SK-N-SH (cell line): ENCODE measurements around the gene DDX24. TPM values are rescaled to one million over a fixed set of nuclear protein-coding genes. Genes with fewer than 3 reads are reported as not detected.

Experiments
- CTCF ChIA-PET: fragments of 300-600, 350-600 bp; formaldehyde crosslinking; extraction: SDS; loops from one replicate; lab custom pipeline; 2021; lab: Yijun Ruan, JAX
- POLR2A ChIA-PET: fragments of 350-600 bp; sonication (Branson Sonifier 250); formaldehyde crosslinking; extraction: SDS; loops from one replicate; lab custom pipeline; 2020; ENCODE audit warnings: antibody characterized with exemption, inconsistent platforms; lab: Yijun Ruan, JAX
- DNase-seq: peaks from one replicate; pipeline ENCODE4 v3.0.0; 2012
- H2AFZ ChIP-seq: fragments of 200-600 bp; sonication (generic); 2 replicates; pipeline ENCODE4 v1.8.1; 2016; ENCODE audit warnings: antibody characterized with exemption, mild to moderate bottlenecking, low read depth
- H3F3A ChIP-seq: fragments of 200-600 bp; sonication (generic); replicated peaks from 2 replicates; pipeline ENCODE3; 2016; ENCODE audit warnings: antibody characterized with exemption, mild to moderate bottlenecking; ENCODE audit not compliant: insufficient read depth
- H3K27ac ChIP-seq, 2 experiments: fragments of 200-500 bp in 1 of 2; fragments of 200-600 bp in 1 of 2; sonication (Bioruptor generic) in 1 of 2; sonication (generic), shearing (Covaris generic) in 1 of 2; 2 replicates each; pipeline versions ENCODE4 v1.5.1 to v1.6.1; 2014 to 2016; ENCODE audit warnings: low read depth in 2 of 2, inconsistent platforms in 1 of 2, low read length in 1 of 2, mild to moderate bottlenecking in 1 of 2, mixed read lengths in 1 of 2
- H3K27me3 ChIP-seq: fragments of 200-600 bp; sonication (generic), shearing (Covaris generic); 2 replicates; pipeline ENCODE4 v1.6.1; 2016; ENCODE audit warnings: mixed run types; ENCODE audit not compliant: insufficient read depth
- H3K36me3 ChIP-seq, 2 experiments: fragments of 200-500 bp in 1 of 2; fragments of 200-600 bp in 1 of 2; sonication (Bioruptor generic) in 1 of 2; sonication (generic) in 1 of 2; replicated peaks in 1 of 2; 2 replicates each; pipeline versions ENCODE3 to v1.5.1; 2014 to 2016; ENCODE audit warnings: low read length in 1 of 2, mild to moderate bottlenecking in 1 of 2; ENCODE audit not compliant: insufficient read depth in 2 of 2, control insufficient read depth in 1 of 2
- H3K4me1 ChIP-seq, 2 experiments: fragments of 200-500 bp in 1 of 2; fragments of 200-600 bp in 1 of 2; sonication (Bioruptor generic) in 1 of 2; sonication (generic), shearing (Covaris generic) in 1 of 2; 2 replicates each; pipeline versions ENCODE4 v1.5.1 to v1.6.1; 2014 to 2016; ENCODE audit warnings: low read depth in 1 of 2, low read length in 1 of 2, mixed run types in 1 of 2; ENCODE audit not compliant: insufficient read depth in 2 of 2, control insufficient read depth in 1 of 2
- H3K4me2 ChIP-seq: fragments of 200-600 bp; sonication (generic), shearing (Covaris generic); 2 replicates; pipeline ENCODE4 v1.6.1; 2017; ENCODE audit warnings: mixed run types
- H3K4me3 ChIP-seq, 2 experiments: fragments of 200-500 bp in 1 of 2; fragments of 200-600 bp in 1 of 2; sonication (Bioruptor generic) in 1 of 2; sonication (generic), shearing (Covaris generic) in 1 of 2; 2 replicates each; pipeline versions ENCODE4 v1.5.1 to v1.8.1; 2014 to 2016; ENCODE audit warnings: low read depth in 2 of 2, inconsistent platforms in 1 of 2, low read length in 1 of 2, mild to moderate bottlenecking in 1 of 2, mixed read lengths in 1 of 2, moderate library complexity in 1 of 2
- H3K79me2 ChIP-seq: fragments of 200-600 bp; sonication (generic); 2 replicates; pipeline ENCODE4 v1.8.1; 2017; ENCODE audit warnings: mild to moderate bottlenecking; ENCODE audit not compliant: insufficient read depth
- H3K9ac ChIP-seq: fragments of 200-600 bp; sonication (generic); 2 replicates; pipeline ENCODE4 v1.6.1; 2017; ENCODE audit warnings: mixed run types
- H3K9me2 ChIP-seq: fragments of 200-600 bp; sonication (generic); 2 replicates; pipeline ENCODE4 v1.6.1; 2017; ENCODE audit warnings: mixed run types
- H3K9me3 ChIP-seq: fragments of 200-600 bp; sonication (generic); 2 replicates; pipeline ENCODE4 v1.6.1; 2017; ENCODE audit warnings: mixed run types, mild to moderate bottlenecking, moderate library complexity
- H4K20me1 ChIP-seq: fragments of 200-600 bp; sonication (generic); 2 replicates; pipeline ENCODE4 v1.6.1; 2017; ENCODE audit warnings: mild to moderate bottlenecking, mixed run types; ENCODE audit not compliant: insufficient read depth
- CTCF ChIP-seq: fragments of 200-600 bp; sonication (generic); IDR thresholded peaks from 2 replicates; pipeline ENCODE4 v1.6.1; 2017; ENCODE audit warnings: antibody characterized with exemption, mild to moderate bottlenecking, moderate library complexity
- ELF1 ChIP-seq: IDR thresholded peaks from 2 replicates; pipeline ENCODE4 v1.4.0; 2012
- JUND ChIP-seq: IDR thresholded peaks from 2 replicates; pipeline ENCODE4 v1.4.0; 2012
- NRF1 ChIP-seq: IDR thresholded peaks from 2 replicates; pipeline ENCODE4 v1.6.1; 2012; ENCODE audit warnings: low read depth, mild to moderate bottlenecking, low read length
- PBX3 ChIP-seq: IDR thresholded peaks from 2 replicates; pipeline ENCODE4; 2012
- POLR2AphosphoS5 ChIP-seq: IDR thresholded peaks from 2 replicates; pipeline ENCODE4 v1.6.1; 2012; ENCODE audit warnings: low read depth, low read length
- RCOR1 ChIP-seq: fragments of 150-350 bp; IDR thresholded peaks from 2 replicates; pipeline ENCODE4 v1.6.1; 2017; ENCODE audit warnings: antibody characterized with exemption, low read length
- SIN3A ChIP-seq: IDR thresholded peaks from 2 replicates; pipeline ENCODE4 v1.6.1; 2012; ENCODE audit warnings: low read depth, mild to moderate bottlenecking, low read length, moderate library complexity, borderline replicate concordance
- SMC3 ChIP-seq: IDR thresholded peaks from 2 replicates; pipeline ENCODE4 v1.6.1; 2012; ENCODE audit warnings: low read depth, low read length, improper control_type of control experiment
- TEAD4 ChIP-seq: IDR thresholded peaks from 2 replicates; pipeline ENCODE4 v1.4.0; 2012; ENCODE audit warnings: mild to moderate bottlenecking, borderline replicate concordance; ENCODE audit not compliant: insufficient read depth
- USF1 ChIP-seq: IDR thresholded peaks from 2 replicates; pipeline ENCODE4 v1.4.0; 2012; ENCODE audit warnings: low read depth, borderline replicate concordance
- ZBTB33 ChIP-seq: IDR thresholded peaks from 2 replicates; pipeline ENCODE4 v1.4.0; 2012; ENCODE audit warnings: low read depth, borderline replicate concordance
- WGBS: methylation state at CpG from one replicate; pipeline ENCODE4 v1.1.6; 2017; ENCODE audit warnings: low lambda C conversion rate; 5-methylcytosine and 5-hydroxymethylcytosine counted together
- polyA plus RNA-seq, 3 experiments: library from polyadenylated mRNA; depleted of rRNA; stranded (reverse); fragments of >200 nt; gene quantifications; 2 replicates each; pipeline ENCODE4 v1.2.3, GENCODE V29; 2012

The DDX24 gene
- polyA plus RNA-seq, 1 of the 3 experiments (the other 2 are of a cell fraction): 108 TPM

GRCh38 chr14:94015223-94015622 lies 65.8 kb downstream of the DDX24 start:
- CTCF ChIA-PET: interaction anchor here (0.9 to 2.5 kb wide), 5 partner anchors 15 to 165 kb away, joined by 3 to 9 read pairs (median 6); no protein-coding TSS in a partner anchor

More at GRCh38 chr14:94015223-94015622, 65.8 kb downstream of the DDX24 start:
- peaks cover 0 to 3% of the 10 kb centered on the region in 2 experiments; a peak in 1 of 4 replicates for H3K4me1 ChIP-seq
- POLR2A ChIA-PET: no interaction called here
- no peak overlapping the region for H2AFZ ChIP-seq
- no peaks in the 10 kb centered on the region for H3K36me3 ChIP-seq
- TF ChIP-seq SMC3 (no peak), TEAD4 (no peak), POLR2AphosphoS5 (no peak), CTCF (no peak), ELF1 (no peak), NRF1 (no peak), ZBTB33 (no peak), SIN3A (no peak), RCOR1 (no peak), USF1 (no peak), PBX3 (no peak), JUND (no peak)
- peaks cover 6% of the 10 kb centered on the region; the same call in 1 of the 2 replicates for H3K27me3 ChIP-seq
- H3K9ac ChIP-seq: no peak overlapping the region
- no peaks in the 10 kb centered on the region for H3F3A ChIP-seq
- no peaks in the 10 kb centered on the region for H4K20me1 ChIP-seq
- H3K27ac ChIP-seq: no peak overlapping the region
- no peak overlapping the region for H3K4me2 ChIP-seq
- H3K4me3 ChIP-seq: no peak overlapping the region
- no peaks in the 10 kb centered on the region for H3K9me2 ChIP-seq
- 55% methylated on average over 2 of the region's 2 CpGs for WGBS
- no peaks in the 10 kb centered on the region for H3K79me2 ChIP-seq
- no peak for DNase-seq
- H3K9me3 ChIP-seq: no peaks in the 10 kb centered on the region
